Common myeloid progenitor, CD34-positive (primary cell): ENCODE measurements around the gene DDX17.

Experiments used
- CTCF ChIA-PET: fragments of 350-600 bp; sonication (Branson Sonifier 250); formaldehyde crosslinking; loops from one replicate; lab custom pipeline; 2021; ENCODE audit warnings: antibody characterized with exemption; lab: Charles Lee
- POLR2A ChIA-PET: fragments of 350-600 bp; sonication (Branson Sonifier 250); formaldehyde crosslinking; loops from one replicate; lab custom pipeline; 2021; ENCODE audit warnings: antibody characterized with exemption; lab: Charles Lee
- DNase-seq, 3 donors: peaks; one replicate each; pipeline versions ENCODE4 v3.0.0 to v3.0.0-alpha.2; 2013
- H3K27ac ChIP-seq, 2 experiments: 1 replicate in 1 of 2; 2 replicates in 1 of 2; pipeline ENCODE4 v1.7.0; 2013; ENCODE audit warnings: inconsistent platforms in 2 of 2, low read length in 2 of 2, mild to moderate bottlenecking in 2 of 2, low read depth in 1 of 2, moderate library complexity in 1 of 2; ENCODE audit not compliant: severe bottlenecking in 2 of 2, insufficient read depth in 1 of 2, poor library complexity in 1 of 2
- H3K27me3 ChIP-seq, 5 experiments: replicated peaks in 2 of 5; 1 replicate in 3 of 5; 2 replicates in 2 of 5; pipeline versions ENCODE4 v1.6.1 to v1.7.0; 2013; ENCODE audit warnings: low read length in 4 of 5, mild to moderate bottlenecking in 2 of 5, moderate library complexity in 2 of 5, inconsistent platforms in 1 of 5; ENCODE audit not compliant: insufficient read depth in 5 of 5, control insufficient read depth in 4 of 5
- H3K36me3 ChIP-seq, 4 experiments: 1 replicate in 2 of 4; 2 replicates in 2 of 4; pipeline versions ENCODE4 v1.6.1 to v1.7.0; 2013; ENCODE audit warnings: low read length in 3 of 4, control low read depth in 1 of 4, mild to moderate bottlenecking in 1 of 4; ENCODE audit not compliant: control insufficient read depth in 4 of 4, insufficient read depth in 4 of 4
- H3K4me1 ChIP-seq, 4 experiments: 1 replicate in 3 of 4; 2 replicates in 1 of 4; pipeline versions ENCODE4 v1.6.1 to v1.7.1; 2013; ENCODE audit warnings: low read length in 3 of 4, mild to moderate bottlenecking in 3 of 4, control low read depth in 1 of 4, inconsistent platforms in 1 of 4, moderate library complexity in 1 of 4; ENCODE audit not compliant: control insufficient read depth in 4 of 4, insufficient read depth in 4 of 4; ENCODE audit errors: control extremely low read depth in 1 of 4
- H3K4me3 ChIP-seq, 7 experiments: 1 replicate in 4 of 7; 2 replicates in 3 of 7; pipeline versions ENCODE4 v1.5.1 to v1.7.0; 2013; ENCODE audit warnings: mild to moderate bottlenecking in 7 of 7, low read length in 6 of 7, moderate library complexity in 6 of 7, inconsistent platforms in 2 of 7, low read depth in 2 of 7, control low read depth in 1 of 7; ENCODE audit not compliant: insufficient read depth in 4 of 7, control insufficient read depth in 1 of 7; ENCODE audit errors: extremely low read depth in 1 of 7
- H3K9me3 ChIP-seq, 5 experiments: 1 replicate in 4 of 5; 2 replicates in 1 of 5; pipeline versions ENCODE4 v1.6.1 to v1.7.1; 2013; ENCODE audit warnings: low read length in 4 of 5, mild to moderate bottlenecking in 2 of 5, inconsistent platforms in 1 of 5, low read depth in 1 of 5, moderate library complexity in 1 of 5; ENCODE audit not compliant: control insufficient read depth in 4 of 5, insufficient read depth in 2 of 5; ENCODE audit errors: control extremely low read depth in 1 of 5
- WGBS: methylation state at CpG from one replicate; pipeline ENCODE4 v1.1.5; 2013; ENCODE audit not compliant: insufficient coverage; 5-methylcytosine and 5-hydroxymethylcytosine counted together

The DDX17 gene

DNA sequence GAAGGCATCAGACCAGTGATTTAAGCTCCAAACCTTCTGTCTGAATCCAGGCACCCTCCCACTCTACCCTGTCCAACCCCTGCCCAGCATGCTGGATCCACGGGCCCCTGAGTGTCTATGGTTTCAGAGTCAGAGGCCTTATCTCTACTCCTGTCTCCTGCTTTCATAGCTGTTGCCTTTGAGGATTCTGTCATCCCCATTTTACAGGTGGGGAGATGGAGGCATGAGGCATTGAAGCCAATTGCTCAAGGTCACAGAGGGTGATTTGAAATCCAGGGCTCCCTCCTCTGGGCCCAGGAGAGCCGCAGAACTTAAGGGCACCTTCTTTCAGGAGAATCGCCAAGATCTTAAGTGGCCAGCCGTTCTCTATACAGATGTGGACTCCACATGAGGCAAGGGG is 54.2 kb downstream of the DDX17 start:
- ChIA-PET POLR2A (no interaction called here), CTCF (no interaction called here)
- Histone ChIP-seq H3K4me1 (peaks cover 0 to 27% (median 24%) of the 10 kb centered on the region in 4 experiments), H3K27ac (no peak overlapping the region), H3K4me3 (no peak overlapping the region), H3K36me3 (no peaks in the 10 kb centered on the region), H3K9me3 (no peaks in the 10 kb centered on the region), H3K27me3 (peaks cover 0 to 69% (median 31%) of the 10 kb centered on the region in 5 experiments)
- 100% methylated on average over 3 of the region's 4 CpGs for WGBS
- no peak for DNase-seq

DNA sequence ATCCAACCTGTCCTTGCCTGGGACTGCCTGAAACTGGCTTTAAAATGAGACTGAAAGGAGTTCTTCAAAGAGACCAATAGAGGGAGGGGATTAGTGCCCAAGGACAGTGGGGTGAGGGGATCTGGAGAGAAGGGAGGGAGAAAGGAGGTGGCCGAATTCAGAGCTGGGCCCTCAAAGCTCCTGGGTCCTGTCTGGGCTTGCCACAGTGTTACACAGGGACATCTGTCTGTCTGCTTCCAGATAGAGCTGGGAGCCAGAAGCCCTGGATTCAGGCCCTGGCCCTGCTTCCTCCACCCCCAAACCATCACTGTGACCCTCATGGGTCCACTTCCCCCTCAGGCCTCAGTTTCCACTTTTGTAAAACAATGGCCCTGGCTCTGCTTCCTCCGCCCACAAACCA is 54.7 kb downstream of the DDX17 start:
- H3K27ac ChIP-seq = no peak overlapping the region
- no peak for DNase-seq
- H3K4me3 ChIP-seq = no peak overlapping the region
- no CpG with 5 or more reads among the region's 2 CpGs for WGBS
- peaks cover 0 to 25% (median 23%) of the 10 kb centered on the region in 4 experiments for H3K4me1 ChIP-seq
- no peaks in the 10 kb centered on the region for H3K36me3 ChIP-seq
- ChIA-PET POLR2A (no interaction called here), CTCF (no interaction called here)
- peaks cover 0 to 64% (median 26%) of the 10 kb centered on the region in 5 experiments for H3K27me3 ChIP-seq
- H3K9me3 ChIP-seq = no peaks in the 10 kb centered on the region

DNA sequence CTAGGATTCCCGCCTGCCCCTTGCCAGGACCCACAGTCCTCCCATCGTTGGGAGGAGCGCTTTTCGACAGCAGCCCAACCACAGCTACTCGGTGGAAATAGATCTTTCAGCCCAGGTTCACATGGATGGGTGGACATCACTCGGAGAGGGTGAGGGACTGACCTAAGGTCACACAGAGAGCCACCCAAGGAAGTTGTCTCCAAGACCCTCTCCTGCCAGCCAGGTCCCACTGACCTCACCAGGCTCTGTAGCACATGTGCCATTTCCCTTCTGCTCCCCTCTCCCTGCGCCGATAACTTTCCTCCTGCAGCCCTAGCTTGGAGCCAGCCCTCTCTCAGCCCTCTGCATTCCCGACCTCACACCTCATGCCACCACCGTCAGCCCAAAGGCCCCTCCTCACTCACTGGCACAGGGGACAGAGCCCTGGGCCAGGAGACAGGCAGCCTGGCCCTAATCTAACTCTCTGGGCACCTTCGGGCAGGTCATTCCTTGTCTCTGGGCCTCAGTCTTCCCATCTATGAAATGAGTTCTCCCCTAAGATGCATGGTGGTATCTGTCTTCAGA is 55.8 kb downstream of the DDX17 start:
- H3K36me3 ChIP-seq = no peaks in the 10 kb centered on the region
- H3K27ac ChIP-seq = no peak overlapping the region
- H3K9me3 ChIP-seq = no peaks in the 10 kb centered on the region
- 78% methylated on average over 8 of the region's 11 CpGs for WGBS
- CTCF ChIA-PET = interaction anchor here (0.9 kb wide), 1 partner anchor 13 kb away, joined by 3 read pairs; no protein-coding TSS in a partner anchor
- POLR2A ChIA-PET = no interaction called here
- peaks cover 0 to 55% (median 23%) of the 10 kb centered on the region in 5 experiments for H3K27me3 ChIP-seq
- no peak overlapping the region for H3K4me3 ChIP-seq
- peaks cover 0 to 15% (median 15%) of the 10 kb centered on the region in 4 experiments for H3K4me1 ChIP-seq
- DNase-seq = no peak

DNA sequence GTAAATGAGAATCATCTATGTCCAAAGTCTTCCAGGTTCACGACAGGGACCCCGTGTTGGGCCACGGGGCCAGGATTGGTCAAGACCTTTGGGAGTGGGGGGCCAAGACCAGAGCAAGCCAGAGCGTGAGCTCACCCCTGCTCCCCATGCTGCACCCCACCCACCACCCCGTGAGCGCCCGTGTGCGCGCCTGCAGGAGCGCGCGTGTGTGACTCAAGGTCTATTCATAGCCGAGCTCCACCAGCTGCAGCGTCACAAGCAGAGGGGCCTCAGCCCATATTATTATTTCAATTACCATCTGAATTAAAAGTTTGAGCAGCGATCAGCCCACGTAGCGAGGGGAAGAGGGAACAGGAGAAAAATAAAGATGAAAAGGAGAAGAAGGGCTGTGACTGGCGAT is 56.3 kb downstream of the DDX17 start:
- peaks cover 0 to 53% (median 23%) of the 10 kb centered on the region in 5 experiments for H3K27me3 ChIP-seq
- H3K9me3 ChIP-seq = no peaks in the 10 kb centered on the region
- peaks cover 0 to 13% (median 12%) of the 10 kb centered on the region in 4 experiments for H3K4me1 ChIP-seq
- CTCF ChIA-PET = interaction anchor here (0.9 kb wide), 1 partner anchor 14 kb away, joined by 3 read pairs; no protein-coding TSS in a partner anchor
- DNase-seq = no peak
- WGBS = 99% methylated on average over 10 of the region's 18 CpGs
- no peak overlapping the region for H3K27ac ChIP-seq
- no peak overlapping the region for H3K4me3 ChIP-seq
- POLR2A ChIA-PET = no interaction called here
- no peaks in the 10 kb centered on the region for H3K36me3 ChIP-seq

DNA sequence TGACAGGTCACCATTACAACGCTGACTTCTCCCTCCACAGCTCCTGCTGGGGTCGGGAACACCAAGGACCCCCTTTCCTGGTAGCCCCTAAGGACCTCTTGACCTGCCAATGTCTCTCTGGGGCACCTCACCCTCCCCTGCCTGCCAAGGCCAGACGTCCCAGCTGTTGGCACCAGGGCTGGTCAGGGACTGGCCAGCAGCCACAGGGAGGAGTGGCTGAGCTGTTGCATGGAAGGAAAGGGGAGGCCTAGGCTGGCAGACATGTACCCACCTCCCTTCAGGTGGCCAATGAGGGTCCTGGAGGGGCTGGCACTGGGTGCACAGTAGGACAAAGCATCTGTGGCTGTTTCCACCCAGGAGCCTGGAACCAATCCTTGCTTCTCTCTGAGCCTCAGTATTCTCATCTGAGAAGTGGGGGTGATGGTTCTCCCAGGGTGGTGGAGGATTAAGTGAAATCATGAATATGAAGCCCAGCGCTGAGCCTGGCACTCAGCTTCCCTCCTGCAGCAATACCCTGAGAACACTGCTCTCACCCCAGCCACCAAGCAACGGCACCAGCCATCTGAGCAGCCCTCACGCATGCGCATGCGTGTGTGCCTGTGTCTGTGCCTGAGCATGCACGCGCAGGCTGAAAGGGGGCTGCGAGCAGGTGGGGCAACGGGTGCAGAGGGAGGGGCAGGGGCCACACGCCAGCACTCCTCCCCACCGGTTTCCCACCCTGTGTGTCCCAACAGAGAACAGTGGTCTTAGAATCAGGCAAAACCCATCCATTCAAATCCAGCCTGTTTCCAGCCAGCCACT is 57.0 kb downstream of the DDX17 start:
- H3K4me3 ChIP-seq = no peak overlapping the region
- 86% methylated on average over 13 of the region's 14 CpGs for WGBS
- H3K9me3 ChIP-seq = no peaks in the 10 kb centered on the region
- no peaks in the 10 kb centered on the region for H3K36me3 ChIP-seq
- peaks cover 0 to 46% (median 18%) of the 10 kb centered on the region in 5 experiments for H3K27me3 ChIP-seq
- ChIA-PET CTCF (interaction anchor here (0.6 to 1.4 kb wide), 3 partner anchors 9 to 112 kb away, joined by 3 read pairs; no protein-coding TSS in a partner anchor), POLR2A (no interaction called here)
- H3K27ac ChIP-seq = no peak overlapping the region
- DNase-seq = no peak
- peaks cover 0 to 7% (median 6%) of the 10 kb centered on the region in 4 experiments for H3K4me1 ChIP-seq

DNA sequence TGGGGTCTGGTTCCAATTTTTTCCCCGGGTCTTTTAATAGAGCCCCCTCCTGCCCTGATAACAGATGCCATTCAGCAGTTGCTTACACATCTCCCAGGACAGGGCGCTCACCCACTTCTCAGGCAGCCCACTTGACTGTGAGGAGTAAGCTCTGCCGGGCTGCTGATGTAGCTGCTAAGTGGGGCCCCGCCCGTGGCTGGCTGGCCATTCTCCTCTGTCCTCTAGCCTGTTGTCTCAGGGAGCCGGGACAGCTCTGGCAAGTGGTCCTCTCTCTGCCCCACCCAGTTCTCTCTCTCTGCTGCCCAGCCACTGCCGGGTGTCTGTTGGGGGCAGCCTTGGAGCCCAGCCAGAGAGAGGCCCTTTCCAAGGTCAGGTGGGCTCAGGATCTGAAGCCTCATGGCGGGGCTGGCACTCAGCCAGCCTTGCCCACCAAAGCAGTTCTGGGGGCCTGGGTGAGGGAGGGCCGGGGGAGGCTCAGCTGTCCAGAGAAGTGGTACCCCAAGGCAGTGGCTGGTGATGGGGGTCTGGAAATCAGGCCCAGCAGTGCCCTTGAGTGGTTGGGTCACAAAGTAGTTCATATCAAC is 60.0 kb downstream of the DDX17 start:
- CTCF ChIA-PET = interaction anchor here (1.7 kb wide), 1 partner anchor 17 kb away, joined by 5 read pairs; no protein-coding TSS in a partner anchor
- no peaks in the 10 kb centered on the region for H3K4me1 ChIP-seq
- no peak overlapping the region for H3K4me3 ChIP-seq
- POLR2A ChIA-PET = interaction anchor here (0.7 to 1.0 kb wide), 2 partner anchors 12 to 1651 kb away, joined by 3 read pairs; no protein-coding TSS in a partner anchor
- no peak overlapping the region for H3K27ac ChIP-seq
- DNase-seq = no peak
- H3K27me3 ChIP-seq = peaks cover 0 to 21% (median 7%) of the 10 kb centered on the region in 5 experiments
- 89% methylated on average over 7 of the region's 9 CpGs for WGBS
- H3K9me3 ChIP-seq = no peaks in the 10 kb centered on the region
- H3K36me3 ChIP-seq = no peaks in the 10 kb centered on the region
